Testis (tissue), 2 donors: ENCODE results near the gene SOSTDC1.

Experiments
- POLR2A ChIP-seq: fragments of 450-650 bp; IDR thresholded peaks from one replicate; pipeline ENCODE4 v1.6.1; 2017; ENCODE audit warnings: antibody characterized with exemption, mild to moderate bottlenecking, moderate library complexity
- TF ChIP-seq, protein P1 (sequence below), 3 experiments: fragments of 450-650 bp in 2 of 3; fragments of 200-600 bp in 1 of 3; sonication (generic) in 1 of 3; IDR thresholded peaks; one replicate each; pipeline ENCODE4 v1.5.1; 2016 to 2019; ENCODE audit warnings: antibody characterized with exemption in 3 of 3, mild to moderate bottlenecking in 2 of 3, moderate library complexity in 1 of 3

DNA sequence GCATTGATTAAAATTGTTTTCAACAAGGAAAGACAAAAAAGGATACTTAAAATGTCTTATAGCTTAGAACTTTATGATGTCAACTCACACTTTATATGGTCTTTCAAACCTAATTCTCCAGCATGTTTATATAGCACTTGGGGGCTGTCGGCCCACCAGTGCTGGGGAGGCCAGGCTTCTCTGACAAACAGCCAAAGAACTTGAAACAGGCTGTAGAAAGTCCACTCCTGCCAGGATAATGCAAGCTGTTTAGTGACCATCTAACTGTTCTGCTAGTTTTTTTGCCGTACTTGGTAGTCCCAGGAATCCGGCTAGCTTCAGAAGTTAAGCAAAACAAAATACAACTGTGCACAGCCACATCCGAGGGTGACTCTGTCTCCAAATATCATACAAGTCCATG, 13.6 kb upstream of the SOSTDC1 start:
- TF ChIP-seq, protein P1, sequence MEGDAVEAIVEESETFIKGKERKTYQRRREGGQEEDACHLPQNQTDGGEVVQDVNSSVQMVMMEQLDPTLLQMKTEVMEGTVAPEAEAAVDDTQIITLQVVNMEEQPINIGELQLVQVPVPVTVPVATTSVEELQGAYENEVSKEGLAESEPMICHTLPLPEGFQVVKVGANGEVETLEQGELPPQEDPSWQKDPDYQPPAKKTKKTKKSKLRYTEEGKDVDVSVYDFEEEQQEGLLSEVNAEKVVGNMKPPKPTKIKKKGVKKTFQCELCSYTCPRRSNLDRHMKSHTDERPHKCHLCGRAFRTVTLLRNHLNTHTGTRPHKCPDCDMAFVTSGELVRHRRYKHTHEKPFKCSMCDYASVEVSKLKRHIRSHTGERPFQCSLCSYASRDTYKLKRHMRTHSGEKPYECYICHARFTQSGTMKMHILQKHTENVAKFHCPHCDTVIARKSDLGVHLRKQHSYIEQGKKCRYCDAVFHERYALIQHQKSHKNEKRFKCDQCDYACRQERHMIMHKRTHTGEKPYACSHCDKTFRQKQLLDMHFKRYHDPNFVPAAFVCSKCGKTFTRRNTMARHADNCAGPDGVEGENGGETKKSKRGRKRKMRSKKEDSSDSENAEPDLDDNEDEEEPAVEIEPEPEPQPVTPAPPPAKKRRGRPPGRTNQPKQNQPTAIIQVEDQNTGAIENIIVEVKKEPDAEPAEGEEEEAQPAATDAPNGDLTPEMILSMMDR (IDR thresholded peaks at IDR 0.05): no peak
- no peak for TF ChIP-seq POLR2A
